ENCODE results near the gene RNF126. TPM values are rescaled to one million over a fixed set of nuclear protein-coding genes. Genes with fewer than 3 reads are reported as not detected.

Gene RNF126
- total RNA-seq, 6 experiments from 2014 or later, result 18.3 to 85.0 (median 28.8) TPM

DNA sequence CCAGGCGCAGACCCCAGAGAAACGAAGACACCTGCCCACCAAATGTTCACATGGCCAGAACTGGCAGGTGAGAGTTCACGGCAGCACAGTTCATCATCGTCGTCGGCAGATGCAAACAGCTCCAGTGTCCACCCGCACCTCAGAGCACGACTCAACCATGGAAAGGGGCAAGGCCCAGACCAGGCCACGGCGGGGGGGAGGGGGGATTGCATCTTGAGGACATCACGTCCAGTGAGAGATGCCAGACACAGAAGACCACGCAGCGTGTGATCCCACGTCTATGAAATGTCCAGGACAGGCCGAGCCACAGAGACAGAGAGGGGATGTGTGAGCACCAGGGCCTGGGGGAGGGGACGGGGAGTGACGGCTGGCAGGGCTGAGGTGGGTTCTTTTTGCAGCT is 7.3 kb downstream of the RNF126 start:
- Histone ChIP-seq H3K9me3 (no peaks in the 10 kb centered on the region), H3K36me3 (peaks cover 0 to 28% (median 7%) of the 10 kb centered on the region in 4 donors), H3K4me3 (no peak overlapping the region), H3K27me3 (no peaks in the 10 kb centered on the region), H3K4me1 (peaks cover 0 to 40% (median 15%) of the 10 kb centered on the region in 4 donors), H3K27ac (no peak overlapping the region)
- intact Hi-C loops (cut with DNase I), result no loop called here
- ATAC-seq (no peak), DNase-seq (no peak)
- whole genome bisulfite sequencing (ENCODE audit: insufficient coverage, low coverage, low lambda C conversion rate, missing lambda C conversion rate), result 46% methylated on average over 5 of the region's 17 CpGs
- TF ChIP-seq, protein P1, sequence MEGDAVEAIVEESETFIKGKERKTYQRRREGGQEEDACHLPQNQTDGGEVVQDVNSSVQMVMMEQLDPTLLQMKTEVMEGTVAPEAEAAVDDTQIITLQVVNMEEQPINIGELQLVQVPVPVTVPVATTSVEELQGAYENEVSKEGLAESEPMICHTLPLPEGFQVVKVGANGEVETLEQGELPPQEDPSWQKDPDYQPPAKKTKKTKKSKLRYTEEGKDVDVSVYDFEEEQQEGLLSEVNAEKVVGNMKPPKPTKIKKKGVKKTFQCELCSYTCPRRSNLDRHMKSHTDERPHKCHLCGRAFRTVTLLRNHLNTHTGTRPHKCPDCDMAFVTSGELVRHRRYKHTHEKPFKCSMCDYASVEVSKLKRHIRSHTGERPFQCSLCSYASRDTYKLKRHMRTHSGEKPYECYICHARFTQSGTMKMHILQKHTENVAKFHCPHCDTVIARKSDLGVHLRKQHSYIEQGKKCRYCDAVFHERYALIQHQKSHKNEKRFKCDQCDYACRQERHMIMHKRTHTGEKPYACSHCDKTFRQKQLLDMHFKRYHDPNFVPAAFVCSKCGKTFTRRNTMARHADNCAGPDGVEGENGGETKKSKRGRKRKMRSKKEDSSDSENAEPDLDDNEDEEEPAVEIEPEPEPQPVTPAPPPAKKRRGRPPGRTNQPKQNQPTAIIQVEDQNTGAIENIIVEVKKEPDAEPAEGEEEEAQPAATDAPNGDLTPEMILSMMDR (IDR thresholded peaks at IDR 0.05), result no peak
- TF ChIP-seq POLR2A (IDR thresholded peaks at IDR 0.05), result no peak

DNA sequence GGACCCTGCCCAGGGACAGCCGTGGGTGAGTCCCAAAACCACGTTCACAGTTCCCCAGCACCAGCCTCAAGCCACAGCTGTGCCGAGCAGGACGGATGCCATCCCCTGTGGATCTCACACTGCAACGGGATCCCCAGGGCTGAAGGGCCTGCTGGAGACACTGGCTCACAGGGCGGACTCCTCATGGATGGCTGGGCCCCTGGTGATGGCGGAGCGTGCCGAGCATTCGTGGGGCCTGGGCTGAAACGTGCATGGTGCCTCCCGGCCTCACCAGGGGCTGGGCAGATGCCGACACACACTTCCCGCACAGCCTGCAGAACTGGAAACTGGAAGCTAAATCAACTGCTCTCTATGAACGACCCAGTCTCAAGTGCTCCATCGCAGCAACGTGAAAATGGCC is 9.6 kb downstream of the RNF126 start:
- intact Hi-C loops (cut with DNase I), result no loop called here
- 100% methylated on average over 1 of the region's 17 CpGs for WGBS (ENCODE audit: insufficient coverage, low coverage, low lambda C conversion rate, missing lambda C conversion rate)
- peaks cover 0 to 44% (median 13%) of the 10 kb centered on the region in 4 donors for H3K36me3 ChIP-seq
- H3K4me3 ChIP-seq, result no peak overlapping the region
- H3K27ac ChIP-seq, result no peak overlapping the region
- H3K4me1 ChIP-seq, result peaks cover 0 to 17% (median 6%) of the 10 kb centered on the region in 4 donors
- no peaks in the 10 kb centered on the region for H3K9me3 ChIP-seq
- H3K27me3 ChIP-seq, result no peaks in the 10 kb centered on the region
- no peak for TF ChIP-seq POLR2A (IDR thresholded peaks at IDR 0.05)
- TF ChIP-seq, protein P1 (IDR thresholded peaks at IDR 0.05), result no peak
- DNase-seq (no peak), ATAC-seq (no peak)

DNA sequence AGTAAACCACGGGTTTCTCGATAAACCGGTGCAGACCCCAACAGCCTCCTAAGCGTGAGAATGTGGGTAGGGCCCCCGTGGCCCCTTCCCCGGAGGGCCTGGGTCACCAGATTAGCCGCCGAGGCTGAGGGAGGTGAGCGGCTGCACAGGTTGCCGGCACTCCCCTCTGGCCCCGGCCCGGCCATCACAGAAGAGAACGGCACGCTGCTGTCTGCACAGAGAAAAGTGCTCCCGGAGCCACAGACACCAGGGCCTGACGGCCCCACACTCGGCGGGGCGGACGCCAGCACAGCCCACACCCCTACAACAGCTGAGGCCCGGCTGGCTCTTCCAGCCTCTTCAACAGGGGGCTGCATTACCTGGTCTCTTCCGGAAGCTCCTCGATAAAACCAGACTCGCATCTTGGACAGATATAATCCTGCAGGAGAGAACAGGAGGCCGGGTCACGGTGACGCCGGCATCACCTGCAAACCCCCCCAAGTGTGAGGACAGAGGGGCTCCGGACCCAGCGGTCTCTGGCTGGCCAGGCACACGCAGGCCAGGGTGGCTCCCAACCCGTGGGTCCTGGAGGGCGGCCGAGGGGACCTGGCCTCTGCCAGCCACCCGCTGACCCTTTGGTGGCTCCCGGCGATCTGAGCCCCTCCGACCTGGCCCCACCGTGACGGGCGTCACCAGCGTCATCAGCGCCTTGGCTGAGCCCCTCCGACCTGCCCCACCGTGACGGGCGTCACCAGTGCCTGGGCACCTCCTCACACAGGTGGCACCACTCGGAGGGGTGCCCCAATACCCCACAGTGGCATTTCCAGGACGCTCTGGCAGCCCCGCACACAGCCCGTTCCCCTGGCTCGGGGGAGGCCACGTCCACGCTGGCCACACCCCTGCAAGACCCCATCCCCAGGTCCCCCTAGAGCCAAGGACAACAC is 10.3 kb downstream of the RNF126 start:
- ATAC-seq (no peak), DNase-seq (no peak)
- TF ChIP-seq POLR2A (IDR thresholded peaks at IDR 0.05), result no peak
- TF ChIP-seq, protein P1 (IDR thresholded peaks at IDR 0.05), result no peak
- H3K9me3 ChIP-seq, result no peaks in the 10 kb centered on the region
- peaks cover 0 to 10% (median 2%) of the 10 kb centered on the region in 4 donors for H3K4me1 ChIP-seq
- H3K36me3 ChIP-seq, result peaks cover 0 to 51% (median 16%) of the 10 kb centered on the region in 4 donors
- intact Hi-C loops (cut with DNase I), result no loop called here
- WGBS (ENCODE audit: insufficient coverage, low coverage, low lambda C conversion rate, missing lambda C conversion rate), result 100% methylated on average over 1 of the region's 54 CpGs
- H3K27ac ChIP-seq, result no peak overlapping the region
- H3K4me3 ChIP-seq, result no peak overlapping the region
- no peaks in the 10 kb centered on the region for H3K27me3 ChIP-seq

DNA sequence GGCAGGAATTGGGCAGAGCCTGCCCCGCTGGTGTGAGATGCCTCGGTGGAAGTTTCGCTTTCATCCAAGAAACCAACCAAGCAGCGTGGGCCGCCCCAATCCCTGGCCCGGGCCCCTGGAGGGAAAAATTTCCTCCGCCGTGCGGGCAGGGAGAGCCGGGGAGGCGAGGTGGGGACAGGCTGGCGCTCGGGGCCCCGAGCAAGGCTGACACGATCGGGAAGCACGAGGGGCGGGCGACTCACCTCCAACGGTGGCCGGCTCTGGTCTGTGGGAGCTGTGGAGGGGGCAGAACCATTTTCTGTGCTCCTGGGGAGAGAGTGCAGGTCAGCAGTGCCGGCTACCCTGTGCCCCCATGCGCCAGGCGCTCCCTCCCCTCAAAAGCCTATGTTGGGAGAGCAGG is 11.0 kb downstream of the RNF126 start:
- TF ChIP-seq, protein P1 (IDR thresholded peaks at IDR 0.05), result no peak
- no peak for TF ChIP-seq POLR2A (IDR thresholded peaks at IDR 0.05)

More for the DNA sequence above, 11.0 kb downstream of the RNF126 start:
- Histone ChIP-seq H3K27ac (no peak overlapping the region), H3K4me3 (no peak overlapping the region), H3K9me3 (no peaks in the 10 kb centered on the region), H3K27me3 (no peaks in the 10 kb centered on the region), H3K4me1 (peaks cover 0 to 3% (median 0%) of the 10 kb centered on the region in 4 donors), H3K36me3 (peaks cover 0 to 59% (median 20%) of the 10 kb centered on the region in 4 donors)
- no peak for ATAC-seq
- no peak for DNase-seq
- WGBS (ENCODE audit: insufficient coverage, low coverage, low lambda C conversion rate, missing lambda C conversion rate), result no CpG with 5 or more reads among the region's 24 CpGs
- intact Hi-C loops (cut with DNase I), result no loop called here
